Stomach smooth muscle (tissue), 2 donors: ENCODE measurements around the gene OR6M1.

Source experiments
- H3K27ac ChIP-seq: one replicate; pipeline ENCODE4 v1.7.0; 2013; ENCODE audit warnings: mild to moderate bottlenecking, low read length, inconsistent platforms
- H3K27me3 ChIP-seq, 2 donors: one replicate each; pipeline ENCODE4 v1.7.0; 2013; ENCODE audit warnings: low read length in 2 of 2; ENCODE audit not compliant: insufficient read depth in 2 of 2, control insufficient read depth in 1 of 2
- H3K36me3 ChIP-seq, 2 donors: one replicate each; pipeline ENCODE4 v1.7.0; 2013; ENCODE audit warnings: low read length in 2 of 2; ENCODE audit not compliant: control insufficient read depth in 2 of 2, insufficient read depth in 2 of 2
- H3K4me1 ChIP-seq: one replicate; pipeline ENCODE4 v1.7.0; 2013; ENCODE audit warnings: low read length; ENCODE audit not compliant: control insufficient read depth, insufficient read depth
- H3K4me3 ChIP-seq, 2 donors: one replicate each; pipeline ENCODE4 v1.7.0; 2013; ENCODE audit warnings: low read length in 2 of 2
- H3K9ac ChIP-seq, 2 donors: one replicate each; pipeline ENCODE4 v1.7.0; 2013; ENCODE audit warnings: low read length in 2 of 2, mild to moderate bottlenecking in 1 of 2
- H3K9me3 ChIP-seq, 2 donors: one replicate each; pipeline ENCODE4 v1.7.0; 2013; ENCODE audit warnings: low read length in 2 of 2; ENCODE audit not compliant: control insufficient read depth in 2 of 2
- donor health status: healthy.
- donor health status: Pancreatic carcinoma.

The OR6M1 gene

DNA sequence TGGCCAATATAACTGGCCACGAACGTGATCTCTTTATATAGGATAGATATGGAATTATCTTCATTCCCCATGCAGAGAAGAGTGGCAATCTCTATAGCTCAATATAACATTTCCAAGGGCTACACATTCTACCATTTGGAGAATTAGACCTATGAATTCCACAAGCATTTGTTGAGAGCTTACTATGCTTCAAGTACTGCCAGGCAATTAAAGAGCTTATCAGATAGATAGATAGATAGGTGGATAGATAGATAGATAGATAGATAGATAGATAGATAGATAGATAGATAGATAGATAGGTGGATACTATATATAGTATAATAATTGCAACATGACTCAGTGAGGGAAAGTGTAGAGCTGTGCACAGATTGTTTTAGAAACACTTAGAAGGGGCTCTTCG is 50.3 kb downstream of the OR6M1 start:
- Histone ChIP-seq H3K4me1 (no peaks in the 10 kb centered on the region), H3K9me3 (no peaks in the 10 kb centered on the region), H3K27ac (no peak overlapping the region), H3K36me3 (no peaks in the 10 kb centered on the region), H3K4me3 (no peak overlapping the region), H3K9ac (no peak overlapping the region), H3K27me3 (no peaks in the 10 kb centered on the region)
